PFSK-1 (cell line): ENCODE data around the gene NOBOX.

Experiments used
- SIN3A ChIP-seq: IDR thresholded peaks from 2 replicates; pipeline ENCODE4 v1.6.1; 2012; ENCODE audit warnings: mild to moderate bottlenecking, low read length, moderate library complexity, borderline replicate concordance; ENCODE audit not compliant: insufficient read depth
- TAF1 ChIP-seq: IDR thresholded peaks from 2 replicates; pipeline ENCODE4 v1.6.1; 2012; ENCODE audit warnings: low read length, control low read depth, borderline replicate concordance; ENCODE audit not compliant: insufficient read depth
- TF ChIP-seq, protein P1 (sequence below), 2 experiments: IDR thresholded peaks; 2 replicates each; pipeline versions ENCODE4 v1.6.1 to v1.8.0; 2011 to 2012; ENCODE audit warnings: low read depth in 2 of 2, low read length in 2 of 2, control low read depth in 1 of 2, inconsistent platforms in 1 of 2, mild to moderate bottlenecking in 1 of 2, moderate library complexity in 1 of 2; ENCODE audit not compliant: insufficient read depth in 1 of 2

DNA sequence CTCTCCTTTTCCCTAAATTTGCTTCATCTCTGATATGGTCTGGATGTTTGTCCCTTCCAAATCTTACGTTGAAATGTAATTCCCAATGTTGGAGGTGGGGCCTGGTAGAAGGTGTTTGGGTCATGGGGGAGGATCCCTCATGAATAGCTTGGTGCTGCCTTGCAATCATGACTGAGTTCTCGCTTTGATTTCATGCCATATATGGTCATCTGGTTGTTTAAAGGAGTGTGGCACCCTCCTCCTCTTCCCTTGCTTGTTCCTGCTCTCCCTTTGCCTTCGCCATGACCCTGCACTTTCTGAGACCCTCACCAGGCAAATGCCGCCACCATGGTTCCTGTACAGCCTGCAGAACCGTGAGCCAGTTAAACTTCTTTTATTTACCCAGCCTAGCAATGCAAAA lies 14.5 kb downstream of the NOBOX start:
- TF ChIP-seq, protein P1, sequence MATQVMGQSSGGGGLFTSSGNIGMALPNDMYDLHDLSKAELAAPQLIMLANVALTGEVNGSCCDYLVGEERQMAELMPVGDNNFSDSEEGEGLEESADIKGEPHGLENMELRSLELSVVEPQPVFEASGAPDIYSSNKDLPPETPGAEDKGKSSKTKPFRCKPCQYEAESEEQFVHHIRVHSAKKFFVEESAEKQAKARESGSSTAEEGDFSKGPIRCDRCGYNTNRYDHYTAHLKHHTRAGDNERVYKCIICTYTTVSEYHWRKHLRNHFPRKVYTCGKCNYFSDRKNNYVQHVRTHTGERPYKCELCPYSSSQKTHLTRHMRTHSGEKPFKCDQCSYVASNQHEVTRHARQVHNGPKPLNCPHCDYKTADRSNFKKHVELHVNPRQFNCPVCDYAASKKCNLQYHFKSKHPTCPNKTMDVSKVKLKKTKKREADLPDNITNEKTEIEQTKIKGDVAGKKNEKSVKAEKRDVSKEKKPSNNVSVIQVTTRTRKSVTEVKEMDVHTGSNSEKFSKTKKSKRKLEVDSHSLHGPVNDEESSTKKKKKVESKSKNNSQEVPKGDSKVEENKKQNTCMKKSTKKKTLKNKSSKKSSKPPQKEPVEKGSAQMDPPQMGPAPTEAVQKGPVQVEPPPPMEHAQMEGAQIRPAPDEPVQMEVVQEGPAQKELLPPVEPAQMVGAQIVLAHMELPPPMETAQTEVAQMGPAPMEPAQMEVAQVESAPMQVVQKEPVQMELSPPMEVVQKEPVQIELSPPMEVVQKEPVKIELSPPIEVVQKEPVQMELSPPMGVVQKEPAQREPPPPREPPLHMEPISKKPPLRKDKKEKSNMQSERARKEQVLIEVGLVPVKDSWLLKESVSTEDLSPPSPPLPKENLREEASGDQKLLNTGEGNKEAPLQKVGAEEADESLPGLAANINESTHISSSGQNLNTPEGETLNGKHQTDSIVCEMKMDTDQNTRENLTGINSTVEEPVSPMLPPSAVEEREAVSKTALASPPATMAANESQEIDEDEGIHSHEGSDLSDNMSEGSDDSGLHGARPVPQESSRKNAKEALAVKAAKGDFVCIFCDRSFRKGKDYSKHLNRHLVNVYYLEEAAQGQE (IDR thresholded peaks at IDR 0.05; ENCODE audit: insufficient read depth in 1 of 2, low read depth in 2 of 2, low read length in 2 of 2), result no peak
- TF ChIP-seq TAF1 (no peak), SIN3A (no peak)
